Fibroblast of lung (primary cell): ENCODE results near the gene PRSS12. TPM values are rescaled to one million over a fixed set of nuclear protein-coding genes. Genes with fewer than 3 reads are reported as not detected.

ENCODE experiments used
- DNase-seq, 2 donors: peaks; one replicate each; pipeline versions ENCODE4 v3.0.0 to v3.0.0-alpha.2; 2010; ENCODE audit warnings: low read depth in 2 of 2
- H2AFZ ChIP-seq: 2 replicates; pipeline ENCODE4 v1.5.1; 2012; ENCODE audit warnings: low read length, control low read depth, inconsistent platforms
- H3K27ac ChIP-seq: 2 replicates; pipeline ENCODE4 v1.5.1; 2011; ENCODE audit warnings: low read length, control low read depth; ENCODE audit not compliant: insufficient read depth
- H3K27me3 ChIP-seq: 2 replicates; pipeline ENCODE4 v1.5.1; 2011; ENCODE audit warnings: mild to moderate bottlenecking, low read length; ENCODE audit not compliant: control insufficient read depth, insufficient read depth
- H3K36me3 ChIP-seq: 2 replicates; pipeline ENCODE4 v1.5.1; 2011; ENCODE audit warnings: low read length; ENCODE audit not compliant: control insufficient read depth, insufficient read depth
- H3K4me1 ChIP-seq: 2 replicates; pipeline ENCODE4 v1.5.1; 2011; ENCODE audit warnings: low read length; ENCODE audit not compliant: control insufficient read depth, insufficient read depth; ENCODE audit errors: extremely low read depth
- H3K4me2 ChIP-seq: 2 replicates; pipeline ENCODE4 v1.5.1; 2011; ENCODE audit warnings: low read length, control low read depth; ENCODE audit not compliant: insufficient read depth; ENCODE audit errors: extremely low read depth
- H3K4me3 ChIP-seq, 4 experiments: fragments of 200-600 bp in 1 of 4; sonication (generic) in 1 of 4; replicated peaks in 1 of 4; 2 replicates each; pipeline ENCODE4 v1.5.1; 2011 to 2016; ENCODE audit warnings: low read length in 4 of 4, low read depth in 3 of 4, mild to moderate bottlenecking in 3 of 4, control low read depth in 2 of 4, inconsistent platforms in 1 of 4, mixed read lengths in 1 of 4; ENCODE audit not compliant: insufficient read depth in 1 of 4; ENCODE audit errors: control extremely low read depth in 1 of 4
- H3K79me2 ChIP-seq: 2 replicates; pipeline ENCODE4 v1.5.1; 2012; ENCODE audit warnings: mild to moderate bottlenecking, low read length, inconsistent platforms; ENCODE audit not compliant: control insufficient read depth, insufficient read depth
- H3K9ac ChIP-seq: 2 replicates; pipeline ENCODE4 v1.5.1; 2011; ENCODE audit warnings: mild to moderate bottlenecking, low read length, control low read depth; ENCODE audit not compliant: insufficient read depth
- H3K9me3 ChIP-seq: 2 replicates; pipeline ENCODE4 v1.5.1; 2012; ENCODE audit warnings: low read depth, low read length; ENCODE audit not compliant: control insufficient read depth, insufficient read depth
- H4K20me1 ChIP-seq: 2 replicates; pipeline ENCODE4 v1.5.1; 2011; ENCODE audit warnings: low read length; ENCODE audit not compliant: control insufficient read depth, insufficient read depth; ENCODE audit errors: extremely low read depth
- EZH2 ChIP-seq: IDR thresholded peaks from 2 replicates; pipeline ENCODE4 v1.5.1; 2012; ENCODE audit warnings: low read length, control low read depth, mild to moderate bottlenecking; ENCODE audit errors: missing control alignments
- polyA plus RNA-seq, 2 donors: library from polyadenylated mRNA; depleted of rRNA in 1 of 2; stranded (reverse) in 1 of 2; unstranded in 1 of 2; fragments of >200 nt; gene quantifications; 2 replicates each; pipeline ENCODE4 v1.2.1, GENCODE V29; 2011 to 2012; ENCODE audit warnings: missing spikeins in 1 of 2
- total RNA-seq: library from RNA; depleted of rRNA; stranded (reverse); fragments of >200 nt; gene quantifications from 2 replicates; pipeline ENCODE4 v1.2.1, GENCODE V29; 2014
- TF ChIP-seq, protein P1 (sequence below), 2 donors: IDR thresholded peaks in 1 of 2; conservative IDR thresholded peaks in 1 of 2; 1 replicate in 1 of 2; 2 replicates in 1 of 2; pipeline ENCODE4 v1.5.1; 2011 to 2012; ENCODE audit warnings: low read length in 2 of 2, control low read depth in 1 of 2, inconsistent platforms in 1 of 2, low read depth in 1 of 2, mild to moderate bottlenecking in 1 of 2

Gene PRSS12
- total and polyA plus RNA-seq, 2 donors (not counting 1 experiment from before 2014, with no cell fraction given): 59.9 to 104 TPM

GRCh38 chr4:118361192-118361591, 8.4 kb upstream of the PRSS12 start:
- DNase-seq: no peak
- no peaks in the 10 kb centered on the region for H3K27me3 ChIP-seq
- no peak overlapping the region for H2AFZ ChIP-seq
- H3K4me2 ChIP-seq: no peak overlapping the region
- H4K20me1 ChIP-seq: no peaks in the 10 kb centered on the region
- no peak overlapping the region for H3K9ac ChIP-seq
- H3K79me2 ChIP-seq: no peaks in the 10 kb centered on the region
- peaks cover 2% of the 10 kb centered on the region for H3K4me1 ChIP-seq
- no peak overlapping the region for H3K4me3 ChIP-seq
- H3K27ac ChIP-seq: no peak overlapping the region
- TF ChIP-seq EZH2: no peak
- TF ChIP-seq, protein P1, sequence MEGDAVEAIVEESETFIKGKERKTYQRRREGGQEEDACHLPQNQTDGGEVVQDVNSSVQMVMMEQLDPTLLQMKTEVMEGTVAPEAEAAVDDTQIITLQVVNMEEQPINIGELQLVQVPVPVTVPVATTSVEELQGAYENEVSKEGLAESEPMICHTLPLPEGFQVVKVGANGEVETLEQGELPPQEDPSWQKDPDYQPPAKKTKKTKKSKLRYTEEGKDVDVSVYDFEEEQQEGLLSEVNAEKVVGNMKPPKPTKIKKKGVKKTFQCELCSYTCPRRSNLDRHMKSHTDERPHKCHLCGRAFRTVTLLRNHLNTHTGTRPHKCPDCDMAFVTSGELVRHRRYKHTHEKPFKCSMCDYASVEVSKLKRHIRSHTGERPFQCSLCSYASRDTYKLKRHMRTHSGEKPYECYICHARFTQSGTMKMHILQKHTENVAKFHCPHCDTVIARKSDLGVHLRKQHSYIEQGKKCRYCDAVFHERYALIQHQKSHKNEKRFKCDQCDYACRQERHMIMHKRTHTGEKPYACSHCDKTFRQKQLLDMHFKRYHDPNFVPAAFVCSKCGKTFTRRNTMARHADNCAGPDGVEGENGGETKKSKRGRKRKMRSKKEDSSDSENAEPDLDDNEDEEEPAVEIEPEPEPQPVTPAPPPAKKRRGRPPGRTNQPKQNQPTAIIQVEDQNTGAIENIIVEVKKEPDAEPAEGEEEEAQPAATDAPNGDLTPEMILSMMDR (conservative IDR thresholded peaks at IDR 0.05 in 1 of 2, IDR thresholded peaks at IDR 0.05 in 1 of 2; ENCODE audit: low read depth in 1 of 2, low read length in 2 of 2): no peak
- H3K9me3 ChIP-seq: no peaks in the 10 kb centered on the region
- H3K36me3 ChIP-seq: no peaks in the 10 kb centered on the region

- Histone ChIP-seq H3K9ac (no peak overlapping the region), H4K20me1 (no peaks in the 10 kb centered on the region), H3K9me3 (no peaks in the 10 kb centered on the region), H3K27ac (no peak overlapping the region), H2AFZ (no peak overlapping the region), H3K27me3 (no peaks in the 10 kb centered on the region), H3K36me3 (no peaks in the 10 kb centered on the region), H3K4me2 (no peak overlapping the region), H3K79me2 (no peaks in the 10 kb centered on the region), H3K4me3 (no peak overlapping the region), H3K4me1 (peaks cover 2% of the 10 kb centered on the region)
- TF ChIP-seq, protein P1 (conservative IDR thresholded peaks at IDR 0.05 in 1 of 2, IDR thresholded peaks at IDR 0.05 in 1 of 2; ENCODE audit: low read depth in 1 of 2, low read length in 2 of 2): no peak
- TF ChIP-seq EZH2: no peak
- no peak for DNase-seq
Observed at GRCh38 chr4:118360106-118360505, 7.3 kb upstream of the PRSS12 start.

- Histone ChIP-seq H3K79me2 (no peaks in the 10 kb centered on the region), H3K27ac (no peak overlapping the region), H3K4me2 (no peak overlapping the region), H3K4me3 (no peak overlapping the region), H3K4me1 (peaks cover 2% of the 10 kb centered on the region), H3K27me3 (no peaks in the 10 kb centered on the region), H3K9me3 (no peaks in the 10 kb centered on the region), H3K9ac (no peak overlapping the region), H2AFZ (peak overlapping the region; percentile 42), H3K36me3 (no peaks in the 10 kb centered on the region), H4K20me1 (no peaks in the 10 kb centered on the region)
- TF ChIP-seq, protein P1 (conservative IDR thresholded peaks at IDR 0.05 in 1 of 2, IDR thresholded peaks at IDR 0.05 in 1 of 2; ENCODE audit: low read depth in 1 of 2, low read length in 2 of 2): no peak
- no peak for TF ChIP-seq EZH2
- DNase-seq: no peak
Observed at GRCh38 chr4:118357601-118358000, 4.8 kb upstream of the PRSS12 start.
